GM18867 (cell line): ENCODE measurements around the gene CNGB1.

ENCODE experiments used
- ATAC-seq: cut with Tn5 transposase; IDR thresholded peaks from one replicate; pipeline ENCODE4 v1.9.1; 2021; ENCODE audit warnings: mild to moderate bottlenecking, moderate library complexity; ENCODE audit not compliant: unreplicated experiment

The CNGB1 gene

DNA sequence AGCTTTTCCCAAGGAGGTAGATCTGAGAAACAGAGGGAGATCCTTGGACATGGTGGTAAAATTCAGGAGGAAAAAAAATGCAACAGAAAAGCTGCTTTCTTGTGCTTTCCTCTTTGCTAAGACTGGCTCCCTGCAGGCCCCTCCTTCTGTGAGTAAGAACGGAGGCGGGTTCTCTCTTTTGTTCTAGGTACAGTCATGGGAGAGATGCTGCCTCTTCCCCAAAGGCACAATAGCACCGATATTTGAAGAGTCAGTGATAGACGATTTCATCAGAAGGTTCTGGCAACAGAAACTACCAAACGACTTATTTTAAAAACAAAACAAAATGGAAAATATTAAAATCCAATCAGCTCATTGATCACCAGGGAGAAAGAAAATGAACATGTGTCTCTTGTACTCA, 136.0 kb downstream of the CNGB1 start:
- no peak for ATAC-seq
